GM12872 (cell line): ENCODE data around the gene MSANTD7.

ENCODE experiments used
- CTCF ChIP-seq: IDR thresholded peaks from 3 replicates; pipeline ENCODE4 v1.5.1; 2011; ENCODE audit warnings: low read depth, mild to moderate bottlenecking, low read length, moderate library complexity; ENCODE audit not compliant: insufficient read depth

Gene MSANTD7

GRCh38 chr10:14837757-14838581 is at the start of gene MSANTD7, which contains the start of the genes CDNF and HSPA14:
MSANTD7 (plus strand) TSS chr10:14838306; CDS start chr10:14842285, 3,979 bp downstream.
CDNF (minus strand) TSS chr10:14838037; CDS start chr10:14837946, 91 bp downstream.
HSPA14 (plus strand) TSS chr10:14838306; CDS start chr10:14838403, 97 bp downstream.
- no peak for TF ChIP-seq CTCF

- TF ChIP-seq CTCF, result no peak
These were observed 39.5 kb upstream of the MSANTD7 start for GRCh38 chr10:14798636-14799035.

GRCh38 chr10:14800397-14800796 is 37.7 kb upstream of the MSANTD7 start:
- TF ChIP-seq CTCF, result no peak

- TF ChIP-seq CTCF, result 0 out of 3 replicates have a peak, but pooled peaks have one; percentile 6
These were observed 36.4 kb upstream of the MSANTD7 start for GRCh38 chr10:14801723-14802122.

GRCh38 chr10:14803827-14804226 is 34.3 kb upstream of the MSANTD7 start:
- no peak for TF ChIP-seq CTCF

- no peak for TF ChIP-seq CTCF
These were observed 31.8 kb upstream of the MSANTD7 start for GRCh38 chr10:14806318-14806717.

- TF ChIP-seq CTCF, result no peak
These were observed 26.8 kb upstream of the MSANTD7 start for GRCh38 chr10:14810969-14811953.
